Small intestine (tissue), 7 donors: Measurements from ENCODE around the gene NCF2. TPM values are rescaled to one million over a fixed set of nuclear protein-coding genes. Genes with fewer than 3 reads are reported as not detected.
A peak's percentile ranks its signal among the peaks of the same experiment; 100 is the strongest.
"Not testable (repeated sequence)": the region's sequence is repeated elsewhere in the genome, so short reads cannot be mapped to it uniquely, and the experiment has no call there.

Experiments used
- DNase-seq, 2 donors: peaks; one replicate each; pipeline versions ENCODE4 v3.0.0 to v3.0.0-alpha.2; 2013
- FAIRE-seq: peaks from 2 replicates; lab custom pipeline; 2012; peaks lifted over from hg19 to GRCh38; lab: Jason Lieb, UNC
- H3K27ac ChIP-seq, 3 donors: one replicate each; pipeline ENCODE4 v1.5.1; 2013; ENCODE audit warnings: low read length in 2 of 3, mild to moderate bottlenecking in 2 of 3, control low read depth in 1 of 3, inconsistent platforms in 1 of 3, low read depth in 1 of 3, moderate library complexity in 1 of 3
- H3K27me3 ChIP-seq, 3 donors: one replicate each; pipeline ENCODE4 v1.6.1; 2013; ENCODE audit warnings: low read length in 3 of 3, inconsistent platforms in 1 of 3; ENCODE audit not compliant: control insufficient read depth in 3 of 3, insufficient read depth in 3 of 3
- H3K36me3 ChIP-seq, 3 donors: one replicate each; pipeline ENCODE4 v1.6.1; 2013; ENCODE audit warnings: low read length in 3 of 3, inconsistent platforms in 1 of 3, low read depth in 1 of 3, mild to moderate bottlenecking in 1 of 3, moderate library complexity in 1 of 3; ENCODE audit not compliant: control insufficient read depth in 3 of 3, insufficient read depth in 2 of 3
- H3K4me1 ChIP-seq, 3 donors: one replicate each; pipeline ENCODE4 v1.6.1; 2013; ENCODE audit warnings: low read length in 2 of 3, inconsistent platforms in 1 of 3, low read depth in 1 of 3, mild to moderate bottlenecking in 1 of 3, moderate library complexity in 1 of 3; ENCODE audit not compliant: control insufficient read depth in 3 of 3, insufficient read depth in 2 of 3
- H3K4me3 ChIP-seq, 3 donors: one replicate each; pipeline ENCODE4 v1.5.1; 2013; ENCODE audit warnings: low read length in 3 of 3, control low read depth in 1 of 3, inconsistent platforms in 1 of 3, low read depth in 1 of 3, mild to moderate bottlenecking in 1 of 3, moderate library complexity in 1 of 3
- H3K9me3 ChIP-seq, 2 donors: one replicate each; pipeline ENCODE4 v1.6.1; 2013; ENCODE audit warnings: low read depth in 1 of 2, low read length in 1 of 2; ENCODE audit not compliant: control insufficient read depth in 2 of 2, insufficient read depth in 1 of 2
- WGBS, 3 donors: extraction: QIAGEN DNeasy Blood & Tissue Kit; methylation state at CpG; one replicate each; pipeline ENCODE4 v1.1.7; 2013; 5-methylcytosine and 5-hydroxymethylcytosine counted together
- polyA plus RNA-seq, 4 donors: library from polyadenylated mRNA; stranded (reverse) in 3 of 4; unstranded in 1 of 4; fragments of 200-250 nt in 3 of 4; fragments of 120-200 nt in 1 of 4; gene quantifications; one replicate each; pipeline versions ENCODE4 v1.2.1 to v1.2.3, GENCODE V29; 2013
- donor health status: healthy with polysubstance abuse.
- donor health status: control.
- donor health status: control.
- donor health status: Bipolar disorder and iron deficiency.
- donor health status: healthy.

The NCF2 gene
- polyA plus RNA-seq, 4 donors: 0.89 to 4.9 (median 3.3) TPM

DNA sequence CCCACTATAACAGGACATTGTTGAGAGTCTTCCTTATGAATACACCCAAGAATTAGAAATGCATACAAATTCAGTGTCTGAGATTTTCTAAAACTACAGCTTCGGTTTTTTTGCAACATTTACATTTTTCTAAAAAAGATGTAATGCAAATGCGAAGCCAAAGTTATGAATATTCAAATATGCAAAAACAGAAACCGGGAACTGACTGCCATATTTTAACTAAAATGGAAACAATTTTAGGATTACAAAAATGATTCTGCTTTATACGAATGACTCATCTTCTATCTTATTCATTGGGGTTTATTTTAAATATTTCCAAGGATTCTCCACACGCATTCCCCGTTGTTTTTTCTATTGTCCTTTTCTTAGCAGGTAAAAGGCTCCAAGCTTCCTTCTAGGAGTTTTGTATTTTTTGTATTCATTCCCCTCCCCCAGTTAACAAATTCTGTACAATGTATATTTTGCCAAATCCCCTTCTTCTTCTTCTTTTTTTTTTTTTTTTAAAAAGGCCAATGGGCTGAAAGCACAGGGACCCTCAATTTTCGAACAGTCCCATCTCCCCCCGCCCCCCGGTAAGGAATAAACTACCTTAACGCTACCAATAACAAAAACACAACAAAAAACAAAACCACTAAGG lies 44.3 kb upstream of the NCF2 start:
- H3K4me3 ChIP-seq: peak overlapping the region; percentile 63 to 99 (median 79)

DNA sequence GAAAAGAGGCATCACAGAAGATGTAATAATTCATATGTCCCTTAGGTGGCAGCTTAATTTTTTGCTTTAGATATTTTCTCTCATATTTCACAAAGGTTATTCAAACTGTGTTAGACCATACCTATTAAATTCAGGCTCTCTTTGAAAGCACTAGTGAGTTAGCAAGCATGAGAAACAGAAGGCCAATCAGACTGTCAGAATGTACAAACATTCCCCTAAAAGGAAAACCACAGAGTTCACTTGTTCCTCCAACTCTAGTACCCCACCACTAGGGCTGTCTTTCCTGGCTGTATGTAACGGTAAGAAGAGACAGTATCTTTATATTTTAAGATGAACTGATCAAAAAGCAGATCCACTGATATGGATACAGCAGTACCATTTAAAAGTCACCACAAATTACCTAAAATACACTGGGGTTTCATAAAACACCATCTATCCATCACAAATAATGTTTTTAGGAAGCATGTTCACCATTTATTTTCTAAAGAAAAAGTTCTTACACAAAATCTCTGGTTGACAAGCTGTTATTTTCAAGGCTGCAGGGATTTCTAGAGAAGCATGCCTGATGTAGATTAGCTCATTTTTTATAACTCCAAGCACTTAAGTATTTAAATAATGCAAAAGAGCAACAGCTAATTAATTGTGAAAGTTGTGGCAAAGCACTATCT lies 43.6 kb upstream of the NCF2 start:
- peak overlapping the region; percentile 20 to 63 (median 31) for H3K27ac ChIP-seq
- 0 to 6% (median 0%) methylated on average over 1 of the region's 1 CpG for WGBS, 3 donors
- H3K36me3 ChIP-seq: no peaks in the 10 kb centered on the region
- H3K9me3 ChIP-seq: no peaks in the 10 kb centered on the region
- no peaks in the 10 kb centered on the region for H3K27me3 ChIP-seq
- H3K4me3 ChIP-seq: peak overlapping the region in 2 of 3 donors; percentile 63 to 99
- FAIRE-seq (no peak), DNase-seq (peak; percentile 52 to 55)
- H3K4me1 ChIP-seq: peaks cover 0 to 9% (median 5%) of the 10 kb centered on the region in 3 donors

More for the DNA sequence above, 44.3 kb upstream of the NCF2 start:
- Histone ChIP-seq H3K9me3 (no peaks in the 10 kb centered on the region), H3K27me3 (no peaks in the 10 kb centered on the region), H3K27ac (peak overlapping the region; percentile 85 to 94 (median 93)), H3K36me3 (no peaks in the 10 kb centered on the region), H3K4me1 (peaks cover 0 to 9% (median 5%) of the 10 kb centered on the region in 3 donors)
- no peak for DNase-seq
- FAIRE-seq: no peak
- 0 to 1% (median 1%) methylated on average over 10 of the region's 10 CpGs for WGBS, 3 donors

DNA sequence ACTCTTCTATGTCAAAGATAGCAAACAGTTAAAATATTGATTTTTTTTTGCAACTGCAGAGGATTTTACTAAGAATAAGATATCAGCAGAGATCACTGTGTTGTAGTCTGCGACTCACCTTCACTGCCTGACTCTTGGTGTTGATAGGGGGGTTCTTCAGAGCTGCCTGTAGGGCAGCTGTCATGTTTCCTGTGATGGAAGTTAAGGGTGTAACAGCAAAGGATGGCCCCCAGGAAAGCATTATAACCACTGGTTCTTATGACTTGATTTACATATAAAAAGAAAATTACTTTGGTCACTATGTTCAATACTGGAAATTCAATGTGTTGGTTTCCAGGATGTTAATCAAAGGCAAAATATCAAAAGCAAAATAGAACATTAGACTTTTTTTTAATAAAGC lies 42.7 kb upstream of the NCF2 start:
- Histone ChIP-seq H3K4me1 (peaks cover 0 to 9% (median 5%) of the 10 kb centered on the region in 3 donors), H3K27ac (no peak overlapping the region), H3K27me3 (no peaks in the 10 kb centered on the region), H3K9me3 (no peaks in the 10 kb centered on the region), H3K36me3 (peaks cover 0 to 3% (median 0%) of the 10 kb centered on the region in 3 donors), H3K4me3 (peak overlapping the region in 2 of 3 donors; percentile 16 to 22)
- DNase-seq: no peak
- WGBS, 3 donors: 9 to 36% (median 19%) methylated on average over 1 of the region's 1 CpG
- FAIRE-seq: no peak

DNA sequence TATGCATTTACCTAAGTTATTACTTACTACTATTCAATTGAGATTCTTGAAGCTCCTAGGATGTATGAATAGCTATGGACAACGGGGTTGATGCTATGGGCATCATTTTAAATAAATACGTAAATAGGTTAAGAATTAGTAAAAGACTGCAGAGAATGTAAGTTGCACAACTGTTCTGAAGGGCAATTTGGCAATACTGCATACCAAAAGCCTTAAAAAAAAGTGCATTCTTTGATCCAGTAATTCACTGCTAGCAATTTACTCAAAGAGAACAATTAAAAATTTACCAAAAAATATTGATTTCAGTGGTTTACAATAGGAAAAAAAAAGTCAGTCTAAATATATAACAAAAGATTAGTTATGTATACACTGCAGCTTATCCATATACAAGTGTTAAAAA lies 41.9 kb upstream of the NCF2 start:
- FAIRE-seq (no peak), DNase-seq (no peak)
- no peaks in the 10 kb centered on the region for H3K27me3 ChIP-seq
- H3K9me3 ChIP-seq: no peaks in the 10 kb centered on the region
- peaks cover 2 to 5% (median 3%) of the 10 kb centered on the region in 3 donors for H3K36me3 ChIP-seq
- H3K4me1 ChIP-seq: peaks cover 0 to 9% (median 5%) of the 10 kb centered on the region in 3 donors
- H3K4me3 ChIP-seq: no peak overlapping the region
- H3K27ac ChIP-seq: no peak overlapping the region
- 58 to 68% (median 65%) methylated on average over 2 of the region's 2 CpGs for WGBS, 3 donors

DNA sequence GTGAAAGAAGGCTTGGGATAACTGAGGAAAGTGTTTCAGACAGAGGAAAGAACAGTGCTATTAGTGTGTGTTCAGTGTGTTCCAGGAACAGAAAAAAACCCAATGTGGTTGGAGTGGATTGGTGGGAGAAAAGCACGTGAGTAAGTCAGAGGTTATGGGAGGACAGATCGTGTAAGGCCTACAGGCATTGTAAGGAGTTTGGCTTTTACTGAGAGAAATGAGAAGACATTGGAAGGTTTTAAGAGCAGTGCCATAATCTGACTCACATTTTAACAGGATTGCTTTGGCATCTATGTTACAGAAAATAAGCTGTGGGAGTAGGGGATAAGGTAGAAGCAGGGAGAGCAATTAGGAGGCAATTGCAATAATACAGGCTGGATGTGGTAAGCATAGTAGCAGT lies 40.5 kb upstream of the NCF2 start:
- H3K27me3 ChIP-seq: no peaks in the 10 kb centered on the region
- no peak overlapping the region for H3K4me3 ChIP-seq
- DNase-seq: no peak
- H3K4me1 ChIP-seq: peaks cover 0 to 5% (median 5%) of the 10 kb centered on the region in 3 donors
- 53 to 72% (median 54%) methylated on average over 2 of the region's 2 CpGs for WGBS, 3 donors
- H3K36me3 ChIP-seq: peaks cover 2 to 5% (median 3%) of the 10 kb centered on the region in 3 donors
- FAIRE-seq: no peak
- no peaks in the 10 kb centered on the region for H3K9me3 ChIP-seq
- H3K27ac ChIP-seq: no peak overlapping the region

DNA sequence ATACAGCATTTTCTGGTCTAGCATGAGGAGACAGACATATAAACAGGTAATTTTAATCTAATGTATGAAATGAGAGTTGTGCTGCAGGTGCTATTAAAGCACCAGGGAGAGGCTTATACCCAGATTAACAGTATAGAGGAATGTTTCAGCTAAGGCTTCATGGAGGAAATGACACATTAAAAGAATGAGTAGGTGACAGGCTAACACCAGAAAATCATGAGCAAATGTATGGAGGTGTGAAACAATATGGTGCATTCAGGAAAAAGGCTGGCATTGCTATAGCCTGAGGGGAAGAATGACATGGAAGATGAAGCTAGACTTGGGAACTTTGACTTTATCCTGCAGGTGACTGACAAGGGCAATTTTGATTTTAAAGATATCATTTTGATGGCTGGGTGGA lies 38.3 kb upstream of the NCF2 start:
- H3K4me1 ChIP-seq: peaks cover 0 to 5% (median 5%) of the 10 kb centered on the region in 3 donors
- FAIRE-seq: no peak
- peaks cover 2 to 12% (median 3%) of the 10 kb centered on the region in 3 donors for H3K36me3 ChIP-seq

DNA sequence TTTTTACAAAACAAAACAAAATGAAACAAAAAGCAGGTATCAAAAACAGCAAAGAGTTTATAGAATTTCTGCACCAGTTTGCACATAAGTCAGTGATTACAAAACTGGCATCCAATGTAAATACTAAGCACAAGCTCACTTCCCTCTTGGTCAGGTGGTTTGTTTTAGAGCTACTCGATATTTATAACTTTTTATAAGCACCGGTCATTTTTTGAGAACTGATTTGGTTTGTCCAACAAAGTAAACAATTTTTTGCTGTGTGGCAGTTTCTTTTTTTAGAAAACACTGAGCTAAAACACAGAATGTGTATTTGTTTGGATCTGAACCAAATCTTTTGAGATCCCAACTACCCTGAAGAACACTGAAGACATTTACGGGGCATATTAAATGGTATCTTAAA lies 36.0 kb upstream of the NCF2 start:
- not testable (repeated sequence) for H3K27me3 ChIP-seq, FAIRE-seq, H3K4me3 ChIP-seq, H3K4me1 ChIP-seq, H3K9me3 ChIP-seq, DNase-seq, H3K27ac ChIP-seq
- 47 to 74% (median 60%) methylated on average over 3 of the region's 3 CpGs for WGBS, 3 donors
- H3K36me3 ChIP-seq: peaks cover 3 to 15% (median 4%) of the 10 kb centered on the region in 3 donors

More for the DNA sequence above, 38.3 kb upstream of the NCF2 start:
- Histone ChIP-seq H3K9me3 (no peaks in the 10 kb centered on the region), H3K27me3 (no peaks in the 10 kb centered on the region), H3K4me3 (no peak overlapping the region), H3K27ac (no peak overlapping the region)
- no peak for DNase-seq

DNA sequence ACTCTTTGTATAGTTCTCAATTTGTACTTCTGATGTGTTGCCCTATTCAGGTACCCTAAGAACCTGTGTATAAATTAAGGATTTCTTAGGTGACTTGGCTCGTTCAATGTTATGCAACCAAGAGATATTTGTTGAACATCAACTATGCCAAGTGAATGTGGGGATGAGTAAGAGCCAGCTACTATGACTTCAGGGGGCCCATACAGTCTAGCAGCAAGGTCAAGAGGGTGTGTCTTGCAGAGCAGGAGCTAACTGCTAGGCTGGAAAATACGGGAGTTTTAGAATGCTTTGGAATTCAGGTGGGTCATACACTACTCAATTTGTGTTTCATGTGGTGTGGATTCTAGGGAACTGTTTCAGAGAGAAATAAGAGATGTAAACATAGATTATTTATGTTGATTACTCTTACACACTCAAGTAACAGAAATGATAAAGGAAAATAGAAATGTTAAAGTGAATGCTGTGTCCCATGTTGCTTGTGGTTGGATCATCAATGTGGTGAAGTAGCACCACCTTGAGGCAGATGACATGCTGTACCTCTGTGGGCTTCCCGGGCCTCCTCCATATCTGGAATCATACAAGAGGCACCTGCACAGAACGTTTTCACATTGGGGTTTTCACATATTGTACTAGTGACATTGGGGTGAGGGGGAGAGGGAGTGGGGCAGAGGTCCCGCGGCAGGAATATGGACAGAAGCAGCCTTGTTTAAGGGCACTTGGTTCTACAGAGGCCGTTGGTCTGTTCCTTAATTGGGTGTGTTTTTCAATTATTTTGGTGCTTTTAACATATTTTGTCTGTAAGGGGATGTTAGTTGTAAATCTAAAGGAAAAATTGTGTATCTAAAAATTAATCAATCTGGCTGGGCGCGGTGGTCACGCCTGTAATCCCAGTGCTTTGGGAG lies 32.9 kb upstream of the NCF2 start:
- peaks cover 0 to 15% (median 4%) of the 10 kb centered on the region in 3 donors for H3K36me3 ChIP-seq
- no peak for FAIRE-seq
- H3K27me3 ChIP-seq: no peaks in the 10 kb centered on the region
- peak; percentile 67 to 87 for DNase-seq
- H3K4me1 ChIP-seq: peaks cover 0 to 7% (median 0%) of the 10 kb centered on the region in 3 donors
- peak overlapping the region in 1 of 3 donors; percentile 51 for H3K27ac ChIP-seq
- H3K9me3 ChIP-seq: no peaks in the 10 kb centered on the region
- WGBS, 3 donors: 44 to 58% (median 49%) methylated on average over 10 of the region's 10 CpGs
- no peak overlapping the region for H3K4me3 ChIP-seq
